GM18951 (cell line): ENCODE data around the gene ITIH4.

Experiments used
- POLR2A ChIP-seq: IDR thresholded peaks from 4 replicates; pipeline ENCODE4 v1.6.1; 2011; ENCODE audit warnings: mild to moderate bottlenecking; ENCODE audit not compliant: insufficient read length, insufficient read depth; ENCODE audit errors: extremely low read depth
- in situ Hi-C: fragments of 300-500 bp; cut with MboI; formaldehyde crosslinking; loops from one replicate; pipeline ENCODE4 v1.12.0; 2022; ENCODE audit warnings: low sequenced_read_pairs, mixed read lengths, inconsistent platforms; ENCODE audit not compliant: unreplicated experiment

Gene ITIH4

GRCh38 chr3:52845157-52845556, 14.7 kb upstream of the ITIH4 start:
- in situ Hi-C loops = no loop called here
- no peak for TF ChIP-seq POLR2A

DNA sequence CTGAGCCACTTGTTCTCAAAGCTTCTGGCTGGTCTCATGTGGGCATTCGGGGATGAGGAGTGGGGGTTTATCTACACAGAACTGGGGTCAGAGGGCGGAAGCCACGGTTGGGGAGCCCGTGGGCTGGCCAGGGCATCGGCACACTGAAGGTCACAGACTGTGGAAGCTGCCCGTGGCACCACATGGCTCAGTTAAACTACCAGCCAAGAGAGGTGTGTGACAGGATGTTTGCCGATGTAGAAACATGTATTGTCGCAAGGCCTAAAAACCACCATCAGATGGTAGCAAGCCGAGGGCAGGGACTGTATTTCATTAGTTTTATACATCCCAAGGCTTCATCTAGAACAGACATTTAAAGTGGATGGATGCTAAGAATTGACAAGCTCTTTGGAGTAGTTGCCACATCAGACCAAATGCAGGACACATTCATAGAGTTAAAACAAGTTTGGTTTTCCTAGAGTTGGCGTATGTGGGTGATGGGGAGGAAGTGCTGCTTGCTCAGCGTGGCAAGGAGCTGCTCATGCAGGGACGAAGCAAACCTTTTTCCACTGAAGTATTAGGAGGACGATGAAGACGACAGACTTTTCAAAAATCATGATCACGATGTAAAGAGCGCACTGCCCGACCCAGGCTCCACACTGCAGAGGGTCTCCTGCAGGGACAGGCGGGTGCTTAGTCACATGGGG, 14.0 kb upstream of the ITIH4 start:
- no peak for TF ChIP-seq POLR2A
- in situ Hi-C loops = no loop called here

DNA sequence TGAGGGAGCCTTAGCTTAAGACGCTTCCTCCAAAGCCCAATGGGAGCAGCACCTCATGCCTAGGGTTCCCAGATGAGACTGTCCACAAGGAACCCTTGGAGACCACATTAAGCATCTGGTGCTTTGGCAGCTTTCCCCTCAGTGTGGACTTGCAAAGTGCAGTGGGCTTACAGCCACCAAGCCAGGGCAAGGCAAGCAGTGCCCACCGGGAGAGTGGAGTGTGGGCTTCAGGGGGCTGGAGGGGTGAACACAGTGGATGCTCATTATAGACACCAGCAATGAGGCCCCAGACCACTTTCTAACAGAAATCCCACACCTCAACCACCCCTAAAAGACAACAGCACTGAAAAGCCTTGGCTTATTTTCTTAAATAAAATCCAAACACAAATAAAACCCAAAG, 13.4 kb upstream of the ITIH4 start:
- TF ChIP-seq POLR2A = no peak
- in situ Hi-C loops = no loop called here

DNA sequence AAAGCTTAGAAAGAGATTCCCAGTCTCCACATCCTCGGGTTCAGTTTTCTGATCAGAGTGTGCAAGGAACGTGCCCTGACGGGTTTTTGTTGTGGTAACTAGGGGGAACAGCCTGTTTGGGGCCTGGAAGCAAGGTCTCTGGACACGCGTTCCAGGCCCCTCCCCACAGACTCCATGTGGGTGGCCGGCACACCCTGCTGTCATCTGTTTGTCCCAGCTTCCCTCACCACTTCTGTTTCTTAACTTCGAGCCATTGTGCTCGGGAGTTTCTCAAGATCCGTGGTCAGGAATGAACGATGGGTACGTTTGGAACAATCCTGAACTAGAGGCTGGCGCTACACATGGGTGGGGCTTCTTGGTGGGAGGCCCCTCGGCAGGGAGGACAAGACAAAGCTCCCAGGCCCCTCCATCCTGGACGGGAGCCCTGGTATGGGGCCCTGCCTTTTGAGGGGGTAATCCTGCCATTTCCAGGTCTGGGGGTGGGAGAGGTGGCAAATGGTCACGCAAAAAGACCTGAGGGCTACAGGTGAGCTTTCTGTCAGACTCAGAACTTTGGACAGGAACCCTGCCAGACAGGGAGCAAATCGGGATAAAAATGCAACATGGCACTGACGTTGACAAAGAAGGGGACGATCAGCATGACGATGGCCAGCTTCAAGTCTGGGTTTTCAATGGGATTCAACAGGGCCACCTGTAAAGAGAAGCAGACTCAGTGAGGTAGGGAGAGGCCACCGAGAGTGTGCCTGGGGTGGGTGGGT, 12.8 kb upstream of the ITIH4 start:
- no peak for TF ChIP-seq POLR2A
- in situ Hi-C loops = no loop called here

GRCh38 chr3:52842424-52842823, 12.0 kb upstream of the ITIH4 start:
- no peak for TF ChIP-seq POLR2A
- in situ Hi-C loops = no loop called here

DNA sequence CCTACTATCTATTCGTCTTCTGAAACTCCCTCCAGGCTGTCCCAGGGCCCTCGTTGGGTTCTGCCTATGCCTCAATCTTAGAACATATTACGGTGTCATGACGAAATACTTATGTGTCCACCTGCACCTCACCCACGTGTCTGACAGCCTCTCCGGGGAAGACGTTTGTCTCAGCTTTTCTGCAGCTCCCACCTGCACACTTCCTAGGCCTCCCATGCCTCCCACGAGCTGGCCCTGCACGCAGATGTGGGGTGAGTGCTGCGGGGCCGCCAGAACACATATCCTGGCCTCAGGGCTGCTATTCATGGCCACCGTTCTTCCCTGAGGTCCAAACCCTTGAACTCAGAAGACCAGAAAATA, 11.5 kb upstream of the ITIH4 start:
- in situ Hi-C loops = no loop called here
- no peak for TF ChIP-seq POLR2A

DNA sequence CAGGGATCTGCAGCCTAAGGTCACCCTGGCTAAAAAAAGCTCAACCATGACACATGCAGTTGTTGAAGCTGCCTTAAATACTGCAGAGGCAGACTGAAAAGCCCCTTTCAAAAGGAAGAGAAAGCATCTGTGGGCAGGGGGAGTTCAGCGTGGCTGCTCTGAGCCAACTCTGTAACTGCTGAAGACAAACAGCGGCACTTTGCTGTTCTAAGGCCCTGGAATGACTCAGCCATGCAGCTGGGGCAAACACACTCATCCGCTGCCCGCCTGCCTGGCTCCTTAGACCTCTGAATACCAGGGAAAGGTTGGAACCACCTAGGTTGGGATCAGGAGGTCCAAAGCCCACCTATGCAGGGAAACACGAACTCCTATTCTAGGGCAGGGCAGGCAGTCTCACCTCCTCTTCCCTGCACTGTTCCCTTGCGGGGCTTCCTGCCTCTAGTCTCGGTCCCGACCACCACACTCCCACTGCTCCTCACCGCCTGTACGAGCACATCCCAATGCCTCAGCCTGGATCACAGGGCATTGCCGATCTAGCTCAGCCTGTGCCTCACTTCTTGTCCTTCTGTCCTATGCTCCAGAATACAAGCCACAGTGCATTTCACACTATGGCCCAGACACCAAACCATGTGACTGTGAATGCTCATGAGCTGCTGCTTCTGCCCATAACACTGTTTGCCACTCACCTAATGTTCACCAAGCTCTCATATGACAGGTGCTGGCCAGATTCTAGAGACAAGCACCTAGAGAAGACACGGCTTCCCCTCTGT, 10.9 kb upstream of the ITIH4 start:
- no peak for TF ChIP-seq POLR2A
- in situ Hi-C loops = no loop called here

DNA sequence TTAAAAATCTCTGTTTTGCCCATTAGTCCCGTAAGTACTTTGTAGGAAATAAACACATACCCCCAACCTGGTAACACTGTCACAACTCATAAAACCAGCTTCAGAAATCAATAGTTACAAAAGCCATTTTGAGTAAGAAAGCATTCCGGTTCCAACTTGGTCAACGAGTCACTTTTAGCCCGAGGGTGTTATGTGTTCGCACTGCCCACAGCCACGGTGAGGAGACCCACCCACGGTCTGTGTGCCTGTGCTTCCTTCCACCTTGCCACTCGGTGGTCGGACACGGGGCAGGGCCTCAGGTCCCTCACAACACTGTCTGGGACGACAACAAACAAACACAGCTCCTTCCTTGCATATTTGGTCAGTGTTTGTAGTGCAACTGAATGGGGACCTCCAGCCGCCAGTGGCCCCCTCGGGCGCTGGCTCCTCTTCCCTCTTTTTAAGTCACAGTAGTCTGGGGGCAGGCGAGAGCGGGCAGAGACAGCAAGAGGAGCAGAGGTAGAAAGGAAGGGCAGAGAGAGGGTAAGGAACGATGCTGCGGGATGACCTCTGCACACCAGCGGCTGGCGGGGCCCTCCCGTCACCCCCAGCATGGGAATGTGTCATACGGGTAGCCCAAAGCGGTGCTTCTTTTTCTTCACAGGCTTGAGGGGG, 9.5 kb upstream of the ITIH4 start:
- in situ Hi-C loops = no loop called here
- TF ChIP-seq POLR2A = no peak

DNA sequence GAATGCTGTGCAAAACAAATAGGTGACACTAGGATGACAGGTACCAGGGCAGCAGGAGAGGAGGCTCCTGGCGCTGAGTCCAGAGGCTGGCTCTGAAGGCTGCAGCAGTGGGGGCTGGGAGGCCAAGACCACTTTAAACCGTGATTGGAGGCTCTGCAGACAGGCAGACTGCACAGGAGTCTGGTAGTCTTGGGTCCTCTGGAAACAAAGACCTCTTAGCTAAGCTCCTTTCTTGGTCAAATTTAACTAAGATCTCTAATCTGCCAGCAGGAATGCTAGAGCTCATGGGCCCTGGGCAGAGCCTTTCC, 8.8 kb upstream of the ITIH4 start:
- no peak for TF ChIP-seq POLR2A
- in situ Hi-C loops = no loop called here

DNA sequence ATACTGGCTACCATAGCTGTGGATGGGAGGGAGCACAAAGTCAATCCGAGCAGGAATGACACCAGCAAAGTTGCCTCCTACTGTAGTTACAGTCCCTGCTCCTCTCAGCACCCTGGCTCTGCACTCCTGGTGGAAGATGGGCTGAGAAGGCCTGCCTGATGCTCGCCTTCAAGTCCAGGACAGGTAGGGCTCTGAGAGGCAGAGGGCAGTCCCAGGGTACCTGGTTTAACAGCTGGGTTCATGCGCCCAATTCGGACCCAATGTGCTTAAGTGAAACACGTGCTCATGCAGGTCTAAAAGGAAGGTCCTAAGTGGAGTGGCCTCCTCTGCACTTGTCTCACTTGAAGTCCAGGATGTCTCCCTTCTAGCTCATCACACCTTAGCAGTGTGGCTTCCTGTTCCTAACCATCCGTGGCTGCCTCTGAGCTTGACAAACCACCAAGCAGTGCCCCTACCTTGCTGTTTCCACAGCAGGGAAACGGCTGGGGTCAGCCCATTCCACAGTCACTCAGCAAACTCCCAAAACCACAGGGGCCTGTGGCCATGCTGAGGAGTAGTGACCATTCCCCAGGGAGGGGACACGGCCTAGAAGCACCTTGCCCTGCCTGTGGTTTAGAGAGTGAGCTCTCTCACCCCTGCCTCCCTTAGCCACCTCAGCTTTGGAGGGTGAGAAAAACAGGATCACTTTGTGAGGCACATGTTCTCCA, 8.2 kb upstream of the ITIH4 start:
- no peak for TF ChIP-seq POLR2A
- in situ Hi-C loops = no loop called here

- no peak for TF ChIP-seq POLR2A
- in situ Hi-C loops = no loop called here
These were observed 6.5 kb upstream of the ITIH4 start for GRCh38 chr3:52836986-52837385.

- in situ Hi-C loops = no loop called here
- no peak for TF ChIP-seq POLR2A
These were observed 6.0 kb upstream of the ITIH4 start for GRCh38 chr3:52836471-52836845.
